HT1080 (cell line): Measurements from ENCODE around the gene SCUBE1. TPM values are rescaled to one million over a fixed set of nuclear protein-coding genes. Genes with fewer than 3 reads are reported as not detected.

Experiments used
- DNase-seq: peaks from one replicate; pipeline ENCODE4 v3.0.0-alpha.2; 2015; ENCODE audit warnings: low read depth
- total RNA-seq: library from RNA; depleted of rRNA; stranded (reverse); fragments of >200 nt; shearing (Covaris generic); gene quantifications from 2 replicates; pipeline ENCODE4 v1.2.3, GENCODE V29; 2014

The SCUBE1 gene
- total RNA-seq, 1 experiment from 2014 or later = 0.10 TPM

GRCh38 chr22:43220625-43221380, 122.4 kb downstream of the SCUBE1 start:
- no peak for DNase-seq

- DNase-seq = no peak
Measured at GRCh38 chr22:43218786-43219185, 124.4 kb downstream of the SCUBE1 start.

GRCh38 chr22:43217285-43218030, 125.7 kb downstream of the SCUBE1 start:
- DNase-seq = no peak

- no peak for DNase-seq
Measured at GRCh38 chr22:43216738-43217137, 126.4 kb downstream of the SCUBE1 start.

- DNase-seq = no peak
Measured at GRCh38 chr22:43213962-43214361, 129.2 kb downstream of the SCUBE1 start.

- DNase-seq = no peak
Measured at GRCh38 chr22:43213051-43213450, 130.1 kb downstream of the SCUBE1 start.

- DNase-seq = no peak
Measured at GRCh38 chr22:43212434-43212952, 130.7 kb downstream of the SCUBE1 start.

GRCh38 chr22:43211941-43212433, 131.2 kb downstream of the SCUBE1 start:
- no peak for DNase-seq

GRCh38 chr22:43210631-43211515, 132.3 kb downstream of the SCUBE1 start:
- DNase-seq = no peak

- no peak for DNase-seq
Measured at GRCh38 chr22:43209971-43210370, 133.2 kb downstream of the SCUBE1 start.

- no peak for DNase-seq
Measured at GRCh38 chr22:43209523-43209890, 133.7 kb downstream of the SCUBE1 start.

GRCh38 chr22:43208703-43209522, 134.3 kb downstream of the SCUBE1 start:
- DNase-seq = no peak

- DNase-seq = no peak
Measured at GRCh38 chr22:43207849-43208702, 135.1 kb downstream of the SCUBE1 start.

- no peak for DNase-seq
Measured at GRCh38 chr22:43207386-43207785, 135.8 kb downstream of the SCUBE1 start.

- no peak for DNase-seq
Measured at GRCh38 chr22:43206509-43207161, 136.5 kb downstream of the SCUBE1 start.

GRCh38 chr22:43205748-43206508, 137.2 kb downstream of the SCUBE1 start:
- no peak for DNase-seq

GRCh38 chr22:43205261-43205691, 137.9 kb downstream of the SCUBE1 start:
- no peak for DNase-seq

GRCh38 chr22:43203471-43203981, 139.6 kb downstream of the SCUBE1 start:
- DNase-seq = no peak
